ENCODE measurements around the gene SYNE2. TPM values are rescaled to one million over a fixed set of nuclear protein-coding genes. Genes with fewer than 3 reads are reported as not detected.

The SYNE2 gene
- total and polyA plus RNA-seq, 9 donors, result 65.1 to 262 (median 180) TPM

GRCh38 chr14:64238631-64239030, 385.8 kb downstream of the SYNE2 start:
- Histone ChIP-seq H3K27ac (no peak overlapping the region), H3K27me3 (no peaks in the 10 kb centered on the region), H3K36me3 (no peaks in the 10 kb centered on the region), H3K9me3 (no peaks in the 10 kb centered on the region), H3K4me3 (no peak overlapping the region), H3K4me1 (ENCODE audit: insufficient read depth) (peaks cover 5% of the 10 kb centered on the region)
- TF ChIP-seq EP300 (IDR thresholded peaks at IDR 0.05) (no peak), CTCF (IDR thresholded peaks at IDR 0.05) (no peak), POLR2A (IDR thresholded peaks at IDR 0.05) (no peak)
- no peak for DNase-seq
- WGBS, 3 donors, result 5 to 27% (median 13%) methylated on average over 2 of the region's 2 CpGs
- intact Hi-C loops (cut with DNase I), result no loop called here

GRCh38 chr14:64244279-64244678, 391.5 kb downstream of the SYNE2 start:
- intact Hi-C loops (cut with DNase I), result no loop called here
- WGBS, 3 donors, result 26 to 40% (median 27%) methylated on average over 4 of the region's 4 CpGs
- DNase-seq, result peak; percentile 52 to 79 (median 66)
- no peak overlapping the region for H3K4me3 ChIP-seq
- no peaks in the 10 kb centered on the region for H3K36me3 ChIP-seq
- TF ChIP-seq POLR2A (IDR thresholded peaks at IDR 0.05) (no peak), EP300 (IDR thresholded peaks at IDR 0.05) (no peak), CTCF (IDR thresholded peaks at IDR 0.05) (no peak)
- H3K4me1 ChIP-seq (ENCODE audit: insufficient read depth), result peaks cover 13% of the 10 kb centered on the region
- H3K27ac ChIP-seq, result no peak overlapping the region
- no peaks in the 10 kb centered on the region for H3K9me3 ChIP-seq
- no peaks in the 10 kb centered on the region for H3K27me3 ChIP-seq

GRCh38 chr14:64245491-64245890, 392.7 kb downstream of the SYNE2 start:
- Histone ChIP-seq H3K36me3 (no peaks in the 10 kb centered on the region), H3K27ac (no peak overlapping the region), H3K4me3 (no peak overlapping the region), H3K4me1 (ENCODE audit: insufficient read depth) (peaks cover 13% of the 10 kb centered on the region), H3K27me3 (no peaks in the 10 kb centered on the region), H3K9me3 (no peaks in the 10 kb centered on the region)
- intact Hi-C loops (cut with DNase I), result no loop called here
- no peak for TF ChIP-seq EP300 (IDR thresholded peaks at IDR 0.05)
- no peak for TF ChIP-seq CTCF (IDR thresholded peaks at IDR 0.05)
- no peak for TF ChIP-seq POLR2A (IDR thresholded peaks at IDR 0.05)
- no peak for DNase-seq
- WGBS, 3 donors, result 84 to 93% (median 87%) methylated on average over 4 of the region's 4 CpGs

GRCh38 chr14:64246688-64247087, 393.9 kb downstream of the SYNE2 start:
- intact Hi-C loops (cut with DNase I), result no loop called here
- no peak overlapping the region for H3K27ac ChIP-seq
- no peaks in the 10 kb centered on the region for H3K36me3 ChIP-seq
- no peak for TF ChIP-seq EP300 (IDR thresholded peaks at IDR 0.05)
- H3K9me3 ChIP-seq, result no peaks in the 10 kb centered on the region
- no peak for DNase-seq
- no peaks in the 10 kb centered on the region for H3K27me3 ChIP-seq
- peaks cover 13% of the 10 kb centered on the region for H3K4me1 ChIP-seq (ENCODE audit: insufficient read depth)
- H3K4me3 ChIP-seq, result no peak overlapping the region

- 64 to 83% (median 67%) methylated on average over 3 of the region's 3 CpGs for WGBS, 3 donors
- DNase-seq, result no peak
- intact Hi-C loops (cut with DNase I), result no loop called here
- Histone ChIP-seq H3K27me3 (no peaks in the 10 kb centered on the region), H3K4me1 (ENCODE audit: insufficient read depth) (peaks cover 13% of the 10 kb centered on the region), H3K27ac (no peak overlapping the region), H3K9me3 (no peaks in the 10 kb centered on the region), H3K4me3 (no peak overlapping the region), H3K36me3 (no peaks in the 10 kb centered on the region)
- no peak for TF ChIP-seq EP300 (IDR thresholded peaks at IDR 0.05)
- no peak for TF ChIP-seq POLR2A (IDR thresholded peaks at IDR 0.05)
- TF ChIP-seq CTCF (IDR thresholded peaks at IDR 0.05), result no peak
These were observed 394.4 kb downstream of the SYNE2 start for GRCh38 chr14:64247195-64247594.
